ENCODE results near the gene ENTR1. TPM values are rescaled to one million over a fixed set of nuclear protein-coding genes. Genes with fewer than 3 reads are reported as not detected.

ENTR1 gene
- total and polyA plus RNA-seq, 2 of the 4 experiments (the other 2 are of a cell fraction) = 14.5 to 37.3 TPM

GRCh38 chr9:136433849-136434579, 23.6 kb upstream of the ENTR1 start:
- Histone ChIP-seq H3K9me3 (ENCODE audit: control insufficient read depth, insufficient read depth, low read length) (no peaks in the 10 kb centered on the region), H3K56ac (ENCODE audit: extremely low read depth, insufficient read depth, low read length) (no peak overlapping the region), H3K18ac (ENCODE audit: low read depth, low read length) (no peak overlapping the region), H3K4me1 (ENCODE audit: control insufficient read depth, insufficient read depth, low read length) (peaks cover 4% of the 10 kb centered on the region; the same call in 1 of the 2 replicates), H2AK5ac (ENCODE audit: low read depth, low read length) (no peak overlapping the region), H3K36me3 (ENCODE audit: control insufficient read depth, insufficient read depth, low read length) (peaks cover 38% of the 10 kb centered on the region), H2BK15ac (ENCODE audit: low read depth, low read length) (no peak overlapping the region), H3K4me3 (ENCODE audit: insufficient read depth, low read depth, low read length) (no peak overlapping the region), H3K9ac (ENCODE audit: low read depth, low read length) (no peak overlapping the region), H2BK120ac (ENCODE audit: low read depth, low read length) (no peak overlapping the region), H4K8ac (ENCODE audit: low read depth in 2 of 2, low read length in 2 of 2) (no peak overlapping the region), H4K20me1 (ENCODE audit: insufficient read depth, low read length) (peaks cover 54% of the 10 kb centered on the region), H2AFZ (replicated peaks; ENCODE audit: low read length, poor library complexity) (no peak overlapping the region), H3K79me1 (ENCODE audit: low read depth in 1 of 2, low read length in 2 of 2) (peaks cover 6 to 62% of the 10 kb centered on the region in 2 experiments), H3K14ac (replicated peaks; ENCODE audit: low read depth, low read length) (no peak overlapping the region), H3K27ac (ENCODE audit: insufficient read depth, low read length) (no peak overlapping the region), H3K9me1 (ENCODE audit: insufficient read depth, low read length) (peaks cover 8% of the 10 kb centered on the region; the same call in 1 of the 2 replicates), H3K23ac (ENCODE audit: low read depth, low read length) (no peak overlapping the region), H4K5ac (ENCODE audit: low read depth, low read length) (no peak overlapping the region), H2BK20ac (ENCODE audit: low read depth, low read length) (no peak overlapping the region), H2AK9ac (replicated peaks; ENCODE audit: low read depth, low read length, poor library complexity) (no peak overlapping the region), H3K4ac (ENCODE audit: low read depth, low read length) (no peak overlapping the region), H3K27me3 (ENCODE audit: control insufficient read depth, insufficient read depth, low read length) (no peaks in the 10 kb centered on the region), H2BK5ac (ENCODE audit: low read depth, low read length, poor library complexity, severe bottlenecking) (no peak overlapping the region), H4K91ac (ENCODE audit: insufficient read depth, low read depth, low read length) (no peak overlapping the region), H3K4me2 (ENCODE audit: low read depth, low read length) (no peak overlapping the region)
- dilution Hi-C loops (cut with HindIII; ENCODE audit: low sequenced_read_pairs, unreplicated experiment) (no loop called here), intact Hi-C loops (cut with micrococcal nuclease) (no loop called here), in situ Hi-C loops (cut with MboI; ENCODE audit: low sequenced_read_pairs) (no loop called here)
- WGBS, 2 experiments (ENCODE audit: extremely low coverage in 2 of 2, insufficient read length in 1 of 2) = 93% methylated on average over 21 of the region's 37 CpGs; no CpG with 5 or more reads in 1 of the 2 experiments
- ChIA-PET CTCF (no interaction called here), POLR2A (ENCODE audit: unreplicated experiment) (no interaction called here)
- ATAC-seq (ENCODE audit: low read depth) (no peak), DNase-seq (no peak)
- no TSS peak for BruUV-seq (replicated peaks)
- no peak for TF ChIP-seq CHD1 (IDR thresholded peaks at IDR 0.05; ENCODE audit: low read depth, low read length)
- no peak for TF ChIP-seq CEBPB (IDR thresholded peaks at IDR 0.05; ENCODE audit: low read depth, low read length)

Data from IMR-90 (cell line).